Measurements from ENCODE around the gene SEPHS2. TPM values are rescaled to one million over a fixed set of nuclear protein-coding genes. Genes with fewer than 3 reads are reported as not detected.

Gene SEPHS2
- polyA plus RNA-seq, 2 of the 4 experiments (the other 2 are of a cell fraction) = 47.8 to 72.6 TPM

DNA sequence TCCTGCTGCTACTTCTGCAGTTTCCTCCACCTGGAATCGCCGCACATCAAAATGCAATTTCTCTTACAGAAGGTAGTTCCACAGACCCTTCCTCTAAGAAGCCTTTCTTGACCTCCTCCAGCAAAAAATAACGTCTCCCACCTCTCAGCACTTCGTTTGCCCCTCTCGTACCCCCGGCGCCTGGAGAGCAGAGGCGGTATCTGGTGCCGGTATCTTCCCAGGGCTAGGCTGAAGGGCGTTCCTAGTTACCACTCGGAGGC lies 16.3 kb downstream of the SEPHS2 start:
- H3K27ac ChIP-seq = peak overlapping the region; percentile 77 to 89
- CTCF ChIA-PET = interaction anchor here (0.5 to 5.3 kb wide), 73 partner anchors 10 to 760 kb away, joined by 3 to 68 read pairs (median 5); partner anchors contain the start of genes GDPD3, SEPHS2, TBC1D10B and TBX6
- under 1% methylated on average over 9 of the region's 11 CpGs for WGBS (ENCODE audit: missing lambda C conversion rate)
- H3K4me2 ChIP-seq = peak overlapping the region; percentile 75
- TF ChIP-seq, protein P1, sequence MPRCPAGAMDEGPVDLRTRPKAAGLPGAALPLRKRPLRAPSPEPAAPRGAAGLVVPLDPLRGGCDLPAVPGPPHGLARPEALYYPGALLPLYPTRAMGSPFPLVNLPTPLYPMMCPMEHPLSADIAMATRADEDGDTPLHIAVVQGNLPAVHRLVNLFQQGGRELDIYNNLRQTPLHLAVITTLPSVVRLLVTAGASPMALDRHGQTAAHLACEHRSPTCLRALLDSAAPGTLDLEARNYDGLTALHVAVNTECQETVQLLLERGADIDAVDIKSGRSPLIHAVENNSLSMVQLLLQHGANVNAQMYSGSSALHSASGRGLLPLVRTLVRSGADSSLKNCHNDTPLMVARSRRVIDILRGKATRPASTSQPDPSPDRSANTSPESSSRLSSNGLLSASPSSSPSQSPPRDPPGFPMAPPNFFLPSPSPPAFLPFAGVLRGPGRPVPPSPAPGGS (IDR thresholded peaks at IDR 0.05) = no peak
- no peak for TF ChIP-seq REST (IDR thresholded peaks at IDR 0.05)
- peak; percentile 83; the same call in 1 of the 2 replicates for TF ChIP-seq CHD4 (IDR thresholded peaks at IDR 0.05; ENCODE audit: borderline replicate concordance)
- TF ChIP-seq BHLHE40 (IDR thresholded peaks at IDR 0.05; ENCODE audit: low read depth, low read length) = no peak
- no peak for TF ChIP-seq CBX2 (IDR thresholded peaks at IDR 0.05; ENCODE audit: borderline replicate concordance, low read depth)
- DNase-seq (ENCODE audit: low read depth in 1 of 2, low spot score in 1 of 2) (no peak), ATAC-seq (peak; percentile 49 to 58), FAIRE-seq (no peak)
- POLR2A ChIA-PET = interaction anchor here (0.9 to 2.1 kb wide), 14 partner anchors 11 to 221 kb away, joined by 3 to 23 read pairs (median 8); partner anchors contain the start of genes PRR14, SEPHS2, ZNF689 and ZNF747
- no peaks in the 10 kb centered on the region for H3K9me3 ChIP-seq
- H3K4me3 ChIP-seq = peak overlapping the region; percentile 70
- H3K4me1 ChIP-seq = peaks cover 12% of the 10 kb centered on the region

DNA sequence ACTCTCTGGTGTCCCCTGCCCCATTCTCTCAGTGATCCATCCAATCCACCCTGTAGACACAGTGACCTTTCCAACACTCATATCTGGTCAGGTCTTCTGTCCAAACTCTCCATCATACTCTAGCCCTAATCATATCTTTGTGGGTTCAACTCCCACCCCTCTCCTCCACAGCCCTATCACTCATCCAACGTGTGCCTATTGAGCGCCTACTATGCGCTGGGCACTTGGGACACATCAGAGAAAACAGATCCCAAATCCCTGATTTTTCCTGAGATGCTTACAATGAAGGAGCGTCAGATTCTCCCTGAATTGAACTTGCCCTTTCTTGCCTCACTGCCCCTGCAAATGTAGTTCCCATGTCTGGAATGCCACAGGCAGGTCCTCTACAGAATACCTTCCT lies 17.6 kb downstream of the SEPHS2 start:
- Histone ChIP-seq H3K9me3 (no peaks in the 10 kb centered on the region), H3K27ac (no peak overlapping the region), H3K4me1 (peaks cover 12% of the 10 kb centered on the region), H3K4me2 (peak overlapping the region; percentile 75; the same call in 1 of the 3 replicates), H3K4me3 (no peak overlapping the region)
- ATAC-seq (no peak), FAIRE-seq (no peak), DNase-seq (ENCODE audit: low read depth in 1 of 2, low spot score in 1 of 2) (no peak)
- no peak for TF ChIP-seq NFE2L2 (conservative IDR thresholded peaks at IDR 0.05; ENCODE audit: low read length)
- TF ChIP-seq CHD2 (IDR thresholded peaks at IDR 0.05; ENCODE audit: low read length, partially characterized antibody) = no peak
- TF ChIP-seq EP300 (IDR thresholded peaks at IDR 0.05) = no peak
- no peak for TF ChIP-seq BHLHE40 (IDR thresholded peaks at IDR 0.05; ENCODE audit: low read depth, low read length)
- TF ChIP-seq HOXB13 (CRISPR knock-in tag; IDR thresholded peaks at IDR 0.05; ENCODE audit: low read depth) = no peak
- ChIA-PET POLR2A (no interaction called here), CTCF (interaction anchor here (1.4 to 2.3 kb wide), 2 partner anchors 19 to 210 kb away, joined by 4 to 13 read pairs; no protein-coding TSS in a partner anchor)
- 100% methylated on average over 4 of the region's 4 CpGs for WGBS (ENCODE audit: missing lambda C conversion rate)

DNA sequence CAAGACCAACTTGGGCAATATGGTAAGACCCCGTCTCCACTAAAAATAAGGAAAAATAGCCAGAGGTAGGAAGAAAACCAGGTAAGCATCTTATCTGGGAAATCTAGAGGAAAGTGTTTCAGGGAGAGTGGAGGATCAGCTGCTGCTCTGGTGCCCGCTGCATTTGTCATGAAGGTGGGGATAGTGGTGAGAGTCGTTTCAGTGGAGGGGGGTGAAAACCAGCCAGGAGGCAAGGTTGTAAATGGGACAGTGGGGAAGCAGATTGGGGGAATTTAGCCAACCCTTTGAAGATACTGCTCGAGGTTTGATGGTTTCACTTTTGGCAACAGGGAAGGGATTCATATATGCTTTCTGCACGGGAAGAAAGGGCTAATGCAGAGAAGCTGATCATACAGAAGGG lies 24.7 kb downstream of the SEPHS2 start:
- Histone ChIP-seq H3K4me1 (peaks cover 11% of the 10 kb centered on the region; the same call in 2 of the 3 replicates), H3K4me3 (no peak overlapping the region), H3K27ac (no peak overlapping the region), H3K9me3 (no peaks in the 10 kb centered on the region), H3K4me2 (no peak overlapping the region)
- POLR2A ChIA-PET = no interaction called here
- TF ChIP-seq ZSCAN20 (CRISPR knock-in tag; IDR thresholded peaks at IDR 0.05) (no peak), CHD2 (IDR thresholded peaks at IDR 0.05; ENCODE audit: low read length, partially characterized antibody) (no peak), RARB (CRISPR knock-in tag; IDR thresholded peaks at IDR 0.05) (no peak), ZC3H11A (IDR thresholded peaks at IDR 0.05) (no peak), E2F6 (IDR thresholded peaks at IDR 0.05; ENCODE audit: borderline replicate concordance, low read depth) (no peak), MYC (IDR thresholded peaks at IDR 0.05; ENCODE audit: borderline replicate concordance, low read length) (no peak), TFCP2L1 (CRISPR knock-in tag; IDR thresholded peaks at IDR 0.05) (no peak), CBX2 (IDR thresholded peaks at IDR 0.05; ENCODE audit: borderline replicate concordance, low read depth) (no peak), KDM1A (IDR thresholded peaks at IDR 0.05; ENCODE audit: low read depth) (no peak), EHMT2 (IDR thresholded peaks at IDR 0.05; ENCODE audit: low read depth) (no peak), POLR2A (IDR thresholded peaks at IDR 0.05; ENCODE audit: low read length) (no peak)
- TF ChIP-seq, protein P2, sequence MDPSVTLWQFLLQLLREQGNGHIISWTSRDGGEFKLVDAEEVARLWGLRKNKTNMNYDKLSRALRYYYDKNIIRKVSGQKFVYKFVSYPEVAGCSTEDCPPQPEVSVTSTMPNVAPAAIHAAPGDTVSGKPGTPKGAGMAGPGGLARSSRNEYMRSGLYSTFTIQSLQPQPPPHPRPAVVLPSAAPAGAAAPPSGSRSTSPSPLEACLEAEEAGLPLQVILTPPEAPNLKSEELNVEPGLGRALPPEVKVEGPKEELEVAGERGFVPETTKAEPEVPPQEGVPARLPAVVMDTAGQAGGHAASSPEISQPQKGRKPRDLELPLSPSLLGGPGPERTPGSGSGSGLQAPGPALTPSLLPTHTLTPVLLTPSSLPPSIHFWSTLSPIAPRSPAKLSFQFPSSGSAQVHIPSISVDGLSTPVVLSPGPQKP (IDR thresholded peaks at IDR 0.05; ENCODE audit: low read depth, low read length) = no peak
- TF ChIP-seq, protein P3, sequence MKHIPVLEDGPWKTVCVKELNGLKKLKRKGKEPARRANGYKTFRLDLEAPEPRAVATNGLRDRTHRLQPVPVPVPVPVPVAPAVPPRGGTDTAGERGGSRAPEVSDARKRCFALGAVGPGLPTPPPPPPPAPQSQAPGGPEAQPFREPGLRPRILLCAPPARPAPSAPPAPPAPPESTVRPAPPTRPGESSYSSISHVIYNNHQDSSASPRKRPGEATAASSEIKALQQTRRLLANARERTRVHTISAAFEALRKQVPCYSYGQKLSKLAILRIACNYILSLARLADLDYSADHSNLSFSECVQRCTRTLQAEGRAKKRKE (CRISPR knock-in tag; IDR thresholded peaks at IDR 0.05; ENCODE audit: low read depth) = no peak
- DNase-seq (ENCODE audit: low read depth in 1 of 2, low spot score in 1 of 2) (no peak), FAIRE-seq (no peak), ATAC-seq (no peak)
- 84% methylated on average over 5 of the region's 5 CpGs for WGBS (ENCODE audit: missing lambda C conversion rate)
- CTCF ChIA-PET = interaction anchor here (0.9 to 5.3 kb wide), 6 partner anchors 11 to 210 kb away, joined by 3 to 68 read pairs (median 4); partner anchors contain the start of genes DCTPP1 and ZNF48
